ENCODE results near the gene UNC45A. TPM values are rescaled to one million over a fixed set of nuclear protein-coding genes. Genes with fewer than 3 reads are reported as not detected.

Gene UNC45A
- total RNA-seq, 1 donor from 2014 or later = 60.9 TPM

DNA sequence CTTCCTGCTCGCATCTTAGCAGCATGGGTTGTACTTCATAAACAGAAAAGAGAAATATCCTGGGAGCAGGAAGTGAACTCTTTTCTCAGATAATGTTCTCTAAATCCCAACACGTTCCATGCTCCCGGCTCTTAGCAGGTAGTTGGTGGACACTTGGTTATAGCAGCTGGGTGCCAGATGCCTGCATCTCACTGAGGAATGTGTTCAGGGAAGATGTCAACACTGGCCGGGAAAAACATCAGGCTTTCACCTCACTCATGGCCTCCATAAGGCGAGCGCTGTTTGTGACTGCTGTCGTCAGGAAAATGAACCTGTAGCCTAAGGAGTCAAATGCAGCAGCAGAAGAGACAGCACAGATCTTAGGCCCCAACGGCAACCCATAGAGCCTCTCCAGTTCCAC is 63.7 kb downstream of the UNC45A start:
- H3K4me3 ChIP-seq = no peak overlapping the region
- peaks cover 7% of the 10 kb centered on the region for H3K4me1 ChIP-seq
- DNase-seq (no peak), ATAC-seq (no peak)
- H3K36me3 ChIP-seq = peaks cover 57% of the 10 kb centered on the region
- H3K9me3 ChIP-seq = no peaks in the 10 kb centered on the region
- no peak overlapping the region for H3K27ac ChIP-seq
- no peaks in the 10 kb centered on the region for H3K27me3 ChIP-seq
- TF ChIP-seq, protein P1, sequence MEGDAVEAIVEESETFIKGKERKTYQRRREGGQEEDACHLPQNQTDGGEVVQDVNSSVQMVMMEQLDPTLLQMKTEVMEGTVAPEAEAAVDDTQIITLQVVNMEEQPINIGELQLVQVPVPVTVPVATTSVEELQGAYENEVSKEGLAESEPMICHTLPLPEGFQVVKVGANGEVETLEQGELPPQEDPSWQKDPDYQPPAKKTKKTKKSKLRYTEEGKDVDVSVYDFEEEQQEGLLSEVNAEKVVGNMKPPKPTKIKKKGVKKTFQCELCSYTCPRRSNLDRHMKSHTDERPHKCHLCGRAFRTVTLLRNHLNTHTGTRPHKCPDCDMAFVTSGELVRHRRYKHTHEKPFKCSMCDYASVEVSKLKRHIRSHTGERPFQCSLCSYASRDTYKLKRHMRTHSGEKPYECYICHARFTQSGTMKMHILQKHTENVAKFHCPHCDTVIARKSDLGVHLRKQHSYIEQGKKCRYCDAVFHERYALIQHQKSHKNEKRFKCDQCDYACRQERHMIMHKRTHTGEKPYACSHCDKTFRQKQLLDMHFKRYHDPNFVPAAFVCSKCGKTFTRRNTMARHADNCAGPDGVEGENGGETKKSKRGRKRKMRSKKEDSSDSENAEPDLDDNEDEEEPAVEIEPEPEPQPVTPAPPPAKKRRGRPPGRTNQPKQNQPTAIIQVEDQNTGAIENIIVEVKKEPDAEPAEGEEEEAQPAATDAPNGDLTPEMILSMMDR (IDR thresholded peaks at IDR 0.05) = no peak
- intact Hi-C loops (cut with DNase I) = no loop called here

DNA sequence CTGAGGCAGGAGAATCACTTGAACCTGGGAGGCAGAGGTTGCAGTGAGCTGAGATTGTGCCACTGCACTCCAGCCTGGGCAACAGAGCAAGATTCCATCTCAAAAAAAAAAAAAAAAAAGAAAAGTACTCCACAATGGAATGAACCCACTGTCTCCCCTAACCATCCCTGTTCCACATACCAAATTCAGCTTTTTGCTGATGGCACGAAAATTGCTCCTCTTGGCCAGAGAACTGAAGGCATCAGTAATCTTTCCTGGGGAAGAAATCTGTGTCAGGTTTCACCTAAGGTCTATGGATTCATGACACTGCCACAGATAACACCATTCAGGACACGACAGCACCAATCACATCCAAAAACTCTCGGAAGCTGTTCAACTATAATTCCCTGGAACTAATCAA is 66.1 kb downstream of the UNC45A start:
- peaks cover 82% of the 10 kb centered on the region for H3K36me3 ChIP-seq
- no peak for DNase-seq

More for the DNA sequence above, 66.1 kb downstream of the UNC45A start:
- H3K4me3 ChIP-seq = no peak overlapping the region
- ATAC-seq = no peak
- H3K4me1 ChIP-seq = no peaks in the 10 kb centered on the region
- H3K27ac ChIP-seq = no peak overlapping the region
- intact Hi-C loops (cut with DNase I) = no loop called here
- no peaks in the 10 kb centered on the region for H3K27me3 ChIP-seq
- no peaks in the 10 kb centered on the region for H3K9me3 ChIP-seq
- TF ChIP-seq, protein P1 (IDR thresholded peaks at IDR 0.05) = no peak

Other genes starting within 250 kb of the UNC45A start
- gene BLM, start 217.9 kb upstream of the UNC45A start, total RNA-seq = 1.5 TPM
- gene FURIN, start 66.7 kb upstream of the UNC45A start, total RNA-seq = 104 TPM
- 48.0 TPM for gene FES, start 50.8 kb upstream of the UNC45A start, total RNA-seq
- 94.0 TPM for gene MAN2A2, start 32.0 kb upstream of the UNC45A start, total RNA-seq
- gene HDDC3, start 2.7 kb upstream of the UNC45A start, total RNA-seq = 12.4 TPM
- gene RCCD1, start 19.6 kb downstream of the UNC45A start, total RNA-seq = 8.6 TPM
- gene PRC1, start 59.2 kb downstream of the UNC45A start, total RNA-seq = 4.6 TPM
- 14.3 TPM for gene VPS33B, start 87.3 kb downstream of the UNC45A start, total RNA-seq
- gene SV2B, start 165.0 kb downstream of the UNC45A start, total RNA-seq = 0.87 TPM

Measured in upper lobe of right lung (tissue), 1 donor.